Activated CD8-positive, alpha-beta T cell treated with anti-CD3 and anti-CD28 coated beads for 36 hours (primary cell): ENCODE results near the gene ZNF225. TPM values are rescaled to one million over a fixed set of nuclear protein-coding genes. Genes with fewer than 3 reads are reported as not detected.
A peak's percentile ranks its signal among the peaks of the same experiment; 100 is the strongest.
"Not testable (repeated sequence)": the region's sequence is repeated elsewhere in the genome, so short reads cannot be mapped to it uniquely, and the experiment has no call there.

Source experiments
- ATAC-seq: fragments of 200-7000 bp; cut with Tn5 transposase; one replicate; pipeline ENCODE4 v1.10.0; 2021; ENCODE audit warnings: mild to moderate bottlenecking, moderate library complexity
- CTCF ChIA-PET: fragments of 350-600 bp; sonication (Branson Sonifier 250); formaldehyde crosslinking; loops from one replicate; lab custom pipeline; 2021; ENCODE audit warnings: antibody characterized with exemption; lab: Charles Lee
- POLR2A ChIA-PET: fragments of 350-600 bp; sonication (Branson Sonifier 250); formaldehyde crosslinking; loops from one replicate; lab custom pipeline; 2021; ENCODE audit warnings: antibody characterized with exemption; lab: Charles Lee
- DNase-seq: peaks from one replicate; pipeline ENCODE4 v3.0.0-alpha.2; 2020
- H3K27ac Mint-ChIP-seq: one replicate; pipeline ENCODE4 v1.8.0; 2021; ENCODE audit warnings: mild to moderate bottlenecking, mixed read lengths
- H3K27me3 Mint-ChIP-seq: one replicate; pipeline ENCODE4 v1.8.0; 2021; ENCODE audit warnings: mixed read lengths
- H3K36me3 Mint-ChIP-seq: one replicate; pipeline ENCODE4 v1.8.0; 2021; ENCODE audit warnings: low read depth, mixed read lengths
- H3K4me1 Mint-ChIP-seq: one replicate; pipeline ENCODE4 v1.8.0; 2021; ENCODE audit warnings: low read depth, mixed read lengths
- H3K4me3 Mint-ChIP-seq: one replicate; pipeline ENCODE4 v1.8.0; 2021; ENCODE audit warnings: mild to moderate bottlenecking, moderate library complexity, mixed read lengths
- H3K9me3 Mint-ChIP-seq: one replicate; pipeline ENCODE4 v1.8.0; 2021; ENCODE audit warnings: mixed read lengths
- intact Hi-C: fragments of 100-400 bp; cut with micrococcal nuclease; formaldehyde crosslinking; loops from one replicate; pipeline ENCODE4 v1.10.0; 2022
- total RNA-seq, 2 experiments: library from RNA; stranded (reverse); gene quantifications; one replicate each; pipeline ENCODE4 v1.2.3, GENCODE V29; 2021
- TF ChIP-seq, protein P1 (sequence below): fragments of 200-600 bp; IDR thresholded peaks from one replicate; pipeline ENCODE4 v1.8.0; 2022; ENCODE audit warnings: antibody characterized with exemption, mild to moderate bottlenecking

ZNF225 gene
- total RNA-seq, 2 experiments from 2014 or later, result 3.0 to 4.4 TPM

DNA sequence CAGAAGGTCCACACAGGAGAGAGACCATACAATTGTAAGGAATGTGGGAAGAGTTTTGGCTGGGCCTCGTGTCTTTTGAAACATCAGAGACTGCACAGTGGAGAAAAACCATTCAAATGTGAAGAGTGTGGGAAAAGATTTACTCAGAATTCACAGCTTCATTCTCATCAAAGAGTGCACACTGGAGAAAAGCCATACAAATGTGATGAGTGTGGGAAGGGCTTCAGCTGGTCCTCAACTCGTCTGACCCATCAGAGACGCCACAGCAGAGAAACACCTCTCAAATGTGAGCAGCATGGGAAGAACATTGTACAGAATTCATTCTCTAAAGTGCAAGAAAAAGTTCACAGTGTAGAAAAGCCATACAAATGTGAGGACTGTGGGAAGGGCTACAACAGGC is 5.4 kb upstream of the ZNF225 start:
- Mint-ChIP-seq H3K27ac (no peak overlapping the region), H3K9me3 (peaks cover 51% of the 10 kb centered on the region), H3K27me3 (no peaks in the 10 kb centered on the region), H3K4me3 (no peak overlapping the region), H3K4me1 (peaks cover 6% of the 10 kb centered on the region), H3K36me3 (peaks cover 74% of the 10 kb centered on the region)
- CTCF ChIA-PET, result no interaction called here
- TF ChIP-seq, protein P1, sequence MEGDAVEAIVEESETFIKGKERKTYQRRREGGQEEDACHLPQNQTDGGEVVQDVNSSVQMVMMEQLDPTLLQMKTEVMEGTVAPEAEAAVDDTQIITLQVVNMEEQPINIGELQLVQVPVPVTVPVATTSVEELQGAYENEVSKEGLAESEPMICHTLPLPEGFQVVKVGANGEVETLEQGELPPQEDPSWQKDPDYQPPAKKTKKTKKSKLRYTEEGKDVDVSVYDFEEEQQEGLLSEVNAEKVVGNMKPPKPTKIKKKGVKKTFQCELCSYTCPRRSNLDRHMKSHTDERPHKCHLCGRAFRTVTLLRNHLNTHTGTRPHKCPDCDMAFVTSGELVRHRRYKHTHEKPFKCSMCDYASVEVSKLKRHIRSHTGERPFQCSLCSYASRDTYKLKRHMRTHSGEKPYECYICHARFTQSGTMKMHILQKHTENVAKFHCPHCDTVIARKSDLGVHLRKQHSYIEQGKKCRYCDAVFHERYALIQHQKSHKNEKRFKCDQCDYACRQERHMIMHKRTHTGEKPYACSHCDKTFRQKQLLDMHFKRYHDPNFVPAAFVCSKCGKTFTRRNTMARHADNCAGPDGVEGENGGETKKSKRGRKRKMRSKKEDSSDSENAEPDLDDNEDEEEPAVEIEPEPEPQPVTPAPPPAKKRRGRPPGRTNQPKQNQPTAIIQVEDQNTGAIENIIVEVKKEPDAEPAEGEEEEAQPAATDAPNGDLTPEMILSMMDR, result no peak
- intact Hi-C loops, result no loop called here
- ATAC-seq (no peak), DNase-seq (no peak)
- POLR2A ChIA-PET, result no interaction called here

DNA sequence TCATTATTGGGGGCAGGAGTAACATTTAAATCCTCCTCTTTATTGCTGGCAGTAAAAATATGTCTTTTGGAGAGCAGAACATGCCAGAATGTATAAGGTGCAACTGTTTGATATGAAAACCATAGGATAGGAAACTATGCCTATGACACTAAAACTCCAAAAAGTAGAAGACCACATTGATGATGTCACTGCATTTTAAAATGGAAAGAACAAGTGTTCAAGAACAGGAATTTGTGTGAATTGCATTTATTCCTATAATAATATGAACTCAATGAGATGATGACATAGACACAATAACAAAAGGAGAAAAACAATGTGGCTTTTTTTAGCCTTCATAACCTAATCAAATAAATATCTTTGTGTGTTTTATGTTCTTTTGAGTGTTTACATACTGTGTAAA is 3.7 kb upstream of the ZNF225 start:
- H3K9me3 Mint-ChIP-seq, result peaks cover 42% of the 10 kb centered on the region
- H3K27ac Mint-ChIP-seq, result no peak overlapping the region
- CTCF ChIA-PET, result no interaction called here
- H3K36me3 Mint-ChIP-seq, result peaks cover 61% of the 10 kb centered on the region
- H3K4me1 Mint-ChIP-seq, result peaks cover 10% of the 10 kb centered on the region
- DNase-seq (no peak), ATAC-seq (no peak)
- H3K27me3 Mint-ChIP-seq, result no peaks in the 10 kb centered on the region
- no peak overlapping the region for H3K4me3 Mint-ChIP-seq
- POLR2A ChIA-PET, result interaction anchor here (0.6 kb wide), 1 partner anchor 195 kb away, joined by 3 read pairs; no protein-coding TSS in a partner anchor
- TF ChIP-seq, protein P1, result no peak
- intact Hi-C loops, result no loop called here

DNA sequence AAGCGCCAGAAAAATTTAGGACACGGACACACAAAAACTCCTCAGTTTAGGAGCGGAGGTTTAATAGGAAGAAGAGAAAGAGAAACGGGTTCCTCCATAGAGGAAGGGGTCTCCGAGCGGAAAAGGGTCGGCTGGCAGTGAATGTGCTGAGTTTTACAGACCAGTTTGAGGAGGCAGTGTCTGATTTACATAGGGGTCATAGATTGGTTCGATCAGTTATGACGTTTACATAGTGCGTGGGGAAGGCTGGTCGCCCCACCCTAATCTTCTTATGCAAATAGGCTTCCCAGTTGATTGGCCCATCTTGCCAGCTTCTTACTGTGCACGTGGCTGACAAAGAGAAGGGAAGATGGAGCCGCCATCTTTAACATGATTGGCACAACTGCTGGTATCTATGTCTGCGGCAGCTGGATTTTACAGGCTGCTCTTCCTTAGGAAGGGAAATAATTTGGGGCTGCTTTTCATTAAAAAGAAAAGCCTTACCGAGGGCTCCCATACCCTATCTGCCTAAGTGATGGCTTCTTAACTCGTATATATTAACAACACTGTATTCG is 1.2 kb upstream of the ZNF225 start:
- no peaks in the 10 kb centered on the region for H3K27me3 Mint-ChIP-seq

DNA sequence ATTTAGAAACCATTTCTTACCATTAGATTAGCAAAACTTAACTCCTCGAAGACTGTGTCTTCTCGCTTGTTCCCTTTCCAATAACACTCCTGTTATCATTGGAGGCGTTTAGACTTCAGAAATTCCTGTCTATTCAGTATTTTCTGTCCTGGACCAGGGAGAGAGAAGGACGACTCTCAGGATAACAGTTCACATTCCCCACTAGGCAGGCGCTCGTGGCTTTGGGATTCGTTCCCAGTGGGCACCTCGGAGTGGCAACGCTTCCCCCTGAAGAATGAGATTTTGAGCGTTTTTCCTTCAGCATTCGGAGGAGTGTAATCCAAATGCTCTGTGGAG is 429 bp upstream of the ZNF225 start:
- ATAC-seq (no peak), DNase-seq (no peak)
- Mint-ChIP-seq H3K4me3 (peak overlapping the region; percentile 100), H3K9me3 (peaks cover 21% of the 10 kb centered on the region), H3K4me1 (peaks cover 12% of the 10 kb centered on the region), H3K27me3 (no peaks in the 10 kb centered on the region), H3K36me3 (peaks cover 46% of the 10 kb centered on the region), H3K27ac (peak overlapping the region; percentile 96)
- ChIA-PET CTCF (no interaction called here), POLR2A (interaction anchor here (1.0 to 1.3 kb wide), 2 partner anchors 18 to 363 kb away, joined by 3 read pairs; no protein-coding TSS in a partner anchor)
- intact Hi-C loops, result no loop called here
- TF ChIP-seq, protein P1, result no peak

More for the DNA sequence above, 1.2 kb upstream of the ZNF225 start:
- H3K4me1 Mint-ChIP-seq, result peaks cover 12% of the 10 kb centered on the region
- TF ChIP-seq, protein P1, result no peak
- no peak for ATAC-seq
- CTCF ChIA-PET, result interaction anchor here (0.6 to 0.9 kb wide), 2 partner anchors 8 to 17 kb away, joined by 3 to 4 read pairs; no protein-coding TSS in a partner anchor
- DNase-seq, result peak; percentile 41
- peaks cover 49% of the 10 kb centered on the region for H3K36me3 Mint-ChIP-seq
- POLR2A ChIA-PET, result interaction anchor here (0.6 to 1.0 kb wide), 2 partner anchors 17 to 105 kb away, joined by 3 read pairs; no protein-coding TSS in a partner anchor
- intact Hi-C loops, result no loop called here
- peaks cover 29% of the 10 kb centered on the region for H3K9me3 Mint-ChIP-seq
- no peak overlapping the region for H3K27ac Mint-ChIP-seq
- H3K4me3 Mint-ChIP-seq, result peak overlapping the region; percentile 100

DNA sequence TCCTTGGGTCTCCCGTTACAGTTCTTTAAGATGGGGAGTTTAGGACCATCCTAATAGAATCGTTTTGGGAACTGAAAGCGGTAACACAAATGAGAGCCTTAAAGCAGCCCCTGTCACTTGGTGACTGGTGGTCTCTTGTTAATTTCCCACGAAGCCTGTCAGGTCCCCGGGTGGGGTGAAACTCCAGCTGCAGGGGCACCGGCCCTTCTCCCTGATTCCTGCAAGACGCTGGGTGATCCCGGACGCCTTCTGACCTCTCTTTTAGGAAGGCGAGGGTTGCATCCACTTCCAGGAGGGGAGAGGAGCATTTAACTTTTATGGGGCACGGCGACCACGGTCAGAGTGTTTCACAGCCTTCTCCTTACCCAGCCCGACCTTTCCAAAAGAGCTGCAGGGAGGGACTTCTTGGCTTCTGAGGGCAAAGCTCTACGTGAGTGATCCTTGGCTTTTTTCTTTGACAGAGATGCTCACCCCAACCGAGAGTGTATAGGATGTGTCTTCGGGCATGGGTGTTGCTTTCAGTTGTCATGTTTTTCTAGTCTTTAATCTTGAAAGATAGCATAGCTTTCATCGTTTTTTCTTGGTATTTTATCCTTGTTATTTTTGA is 688 bp downstream of the ZNF225 start:
- ChIA-PET POLR2A (interaction anchor here (0.7 to 1.3 kb wide), 4 partner anchors 53 to 1499 kb away, joined by 3 to 6 read pairs (median 4); no protein-coding TSS in a partner anchor), CTCF (interaction anchor here (0.7 to 1.2 kb wide), 3 partner anchors 19 to 576 kb away, joined by 3 to 5 read pairs (median 3); partner anchors contain the start of genes ZNF224 and ZNF234)
- Mint-ChIP-seq H3K27ac (peak overlapping the region; percentile 96), H3K36me3 (peaks cover 44% of the 10 kb centered on the region), H3K4me3 (peak overlapping the region; percentile 100), H3K27me3 (no peaks in the 10 kb centered on the region), H3K4me1 (peaks cover 12% of the 10 kb centered on the region), H3K9me3 (peaks cover 14% of the 10 kb centered on the region)
- intact Hi-C loops, result no loop called here
- DNase-seq (peak; percentile 4), ATAC-seq (no peak)
- TF ChIP-seq, protein P1, result no peak

DNA sequence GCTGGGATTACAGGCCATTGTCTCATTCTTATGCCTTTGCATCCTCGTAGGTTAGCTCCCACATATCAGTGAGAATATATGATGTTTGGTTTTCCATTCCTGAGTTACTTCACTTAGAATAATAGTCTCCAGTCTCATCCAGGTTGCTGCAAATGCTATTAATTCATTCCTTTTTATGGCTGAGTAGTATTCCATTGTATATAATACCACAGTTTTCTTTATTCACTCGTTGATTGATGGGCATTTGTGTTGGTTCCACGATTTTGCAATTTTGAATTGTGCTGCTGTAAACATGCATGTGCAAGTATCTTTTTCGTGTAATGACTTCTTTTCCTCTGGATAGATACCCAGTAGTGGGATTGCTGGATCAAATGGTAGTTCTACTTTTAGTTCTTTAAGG is 8.0 kb downstream of the ZNF225 start:
- intact Hi-C loops, ATAC-seq, CTCF ChIA-PET, H3K27ac Mint-ChIP-seq, H3K4me1 Mint-ChIP-seq, DNase-seq, H3K27me3 Mint-ChIP-seq, POLR2A ChIA-PET, H3K4me3 Mint-ChIP-seq: not testable (repeated sequence)
- Mint-ChIP-seq H3K9me3 (peaks cover 41% of the 10 kb centered on the region), H3K36me3 (peaks cover 84% of the 10 kb centered on the region)
